DND-41 (cell line): ENCODE measurements around the gene CEP170B.
"Not testable (repeated sequence)": the region's sequence is repeated elsewhere in the genome, so short reads cannot be mapped to it uniquely, and the experiment has no call there.

Source experiments
- ATAC-seq: fragments of 200-7000 bp; cut with Tn5 transposase; 3 replicates; pipeline ENCODE4 v1.9.1; 2021; ENCODE audit warnings: low read depth; ENCODE audit not compliant: insufficient read depth
- DNase-seq: peaks from one replicate; pipeline ENCODE4 v3.0.0-alpha.2; 2020
- H2AFZ ChIP-seq: 2 replicates; pipeline ENCODE4 v1.6.0; 2012; ENCODE audit warnings: low read depth, low read length
- H3K27ac ChIP-seq: 2 replicates; pipeline ENCODE4 v1.5.1; 2012; ENCODE audit warnings: low read length, inconsistent platforms
- H3K27me3 ChIP-seq: fragments of 200-600 bp; sonication (generic); 2 replicates; pipeline ENCODE4 v1.6.0; 2012; ENCODE audit warnings: low read length, mild to moderate bottlenecking, inconsistent platforms; ENCODE audit not compliant: insufficient read depth, poor library complexity
- H3K36me3 ChIP-seq: 2 replicates; pipeline ENCODE4 v1.5.1; 2012; ENCODE audit warnings: low read length, inconsistent platforms; ENCODE audit not compliant: insufficient read depth
- H3K4me1 ChIP-seq: 2 replicates; pipeline ENCODE4 v1.5.1; 2012; ENCODE audit warnings: mild to moderate bottlenecking, low read length; ENCODE audit not compliant: insufficient read depth
- H3K4me2 ChIP-seq: 2 replicates; pipeline ENCODE4 v1.6.0; 2012; ENCODE audit warnings: mild to moderate bottlenecking, moderate library complexity, low read length, inconsistent platforms; ENCODE audit not compliant: insufficient read depth
- H3K4me3 ChIP-seq, 2 experiments: fragments of 200-600 bp in 1 of 2; shearing (Covaris generic) in 1 of 2; 2 replicates each; pipeline ENCODE4 v1.5.1; 2012 to 2016; ENCODE audit warnings: inconsistent platforms in 2 of 2, low read length in 2 of 2, mild to moderate bottlenecking in 2 of 2, low read depth in 1 of 2, moderate library complexity in 1 of 2
- H3K79me2 ChIP-seq: 2 replicates; pipeline ENCODE4 v1.6.0; 2012; ENCODE audit warnings: low read length, inconsistent platforms; ENCODE audit not compliant: insufficient read depth
- H3K9ac ChIP-seq: 2 replicates; pipeline ENCODE4 v1.6.0; 2012; ENCODE audit warnings: low read depth, mild to moderate bottlenecking, inconsistent platforms, low read length, moderate library complexity
- H3K9me3 ChIP-seq: 2 replicates; pipeline ENCODE4 v1.5.1; 2012; ENCODE audit warnings: low read length, moderate library complexity, mild to moderate bottlenecking, inconsistent platforms; ENCODE audit not compliant: insufficient read depth, severe bottlenecking
- H4K20me1 ChIP-seq: 2 replicates; pipeline ENCODE4 v1.6.0; 2012; ENCODE audit warnings: low read length; ENCODE audit not compliant: insufficient read depth
- EZH2 ChIP-seq: IDR thresholded peaks from 3 replicates; pipeline ENCODE4 v1.6.1; 2012; ENCODE audit warnings: borderline replicate concordance, low read depth, mild to moderate bottlenecking, moderate library complexity, low read length, inconsistent platforms; ENCODE audit not compliant: severe bottlenecking
- TF ChIP-seq, protein P1 (sequence below): IDR thresholded peaks from 2 replicates; pipeline ENCODE4 v1.5.1; 2012; ENCODE audit warnings: borderline replicate concordance, low read length, moderate library complexity, mild to moderate bottlenecking; ENCODE audit not compliant: poor library complexity, severe bottlenecking; ENCODE audit errors: extremely low read depth

The CEP170B gene

GRCh38 chr14:104903990-104904389 is 38.9 kb downstream of the CEP170B start:
- Histone ChIP-seq H3K27ac (no peak overlapping the region), H3K9me3 (no peaks in the 10 kb centered on the region), H2AFZ (no peak overlapping the region), H4K20me1 (no peaks in the 10 kb centered on the region), H3K4me3 (no peak overlapping the region), H3K79me2 (no peaks in the 10 kb centered on the region), H3K27me3 (peaks cover 4% of the 10 kb centered on the region), H3K4me2 (no peak overlapping the region), H3K36me3 (no peaks in the 10 kb centered on the region), H3K4me1 (no peaks in the 10 kb centered on the region), H3K9ac (no peak overlapping the region)
- no peak for DNase-seq
- no peak for ATAC-seq
- TF ChIP-seq, protein P1, sequence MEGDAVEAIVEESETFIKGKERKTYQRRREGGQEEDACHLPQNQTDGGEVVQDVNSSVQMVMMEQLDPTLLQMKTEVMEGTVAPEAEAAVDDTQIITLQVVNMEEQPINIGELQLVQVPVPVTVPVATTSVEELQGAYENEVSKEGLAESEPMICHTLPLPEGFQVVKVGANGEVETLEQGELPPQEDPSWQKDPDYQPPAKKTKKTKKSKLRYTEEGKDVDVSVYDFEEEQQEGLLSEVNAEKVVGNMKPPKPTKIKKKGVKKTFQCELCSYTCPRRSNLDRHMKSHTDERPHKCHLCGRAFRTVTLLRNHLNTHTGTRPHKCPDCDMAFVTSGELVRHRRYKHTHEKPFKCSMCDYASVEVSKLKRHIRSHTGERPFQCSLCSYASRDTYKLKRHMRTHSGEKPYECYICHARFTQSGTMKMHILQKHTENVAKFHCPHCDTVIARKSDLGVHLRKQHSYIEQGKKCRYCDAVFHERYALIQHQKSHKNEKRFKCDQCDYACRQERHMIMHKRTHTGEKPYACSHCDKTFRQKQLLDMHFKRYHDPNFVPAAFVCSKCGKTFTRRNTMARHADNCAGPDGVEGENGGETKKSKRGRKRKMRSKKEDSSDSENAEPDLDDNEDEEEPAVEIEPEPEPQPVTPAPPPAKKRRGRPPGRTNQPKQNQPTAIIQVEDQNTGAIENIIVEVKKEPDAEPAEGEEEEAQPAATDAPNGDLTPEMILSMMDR: no peak

DNA sequence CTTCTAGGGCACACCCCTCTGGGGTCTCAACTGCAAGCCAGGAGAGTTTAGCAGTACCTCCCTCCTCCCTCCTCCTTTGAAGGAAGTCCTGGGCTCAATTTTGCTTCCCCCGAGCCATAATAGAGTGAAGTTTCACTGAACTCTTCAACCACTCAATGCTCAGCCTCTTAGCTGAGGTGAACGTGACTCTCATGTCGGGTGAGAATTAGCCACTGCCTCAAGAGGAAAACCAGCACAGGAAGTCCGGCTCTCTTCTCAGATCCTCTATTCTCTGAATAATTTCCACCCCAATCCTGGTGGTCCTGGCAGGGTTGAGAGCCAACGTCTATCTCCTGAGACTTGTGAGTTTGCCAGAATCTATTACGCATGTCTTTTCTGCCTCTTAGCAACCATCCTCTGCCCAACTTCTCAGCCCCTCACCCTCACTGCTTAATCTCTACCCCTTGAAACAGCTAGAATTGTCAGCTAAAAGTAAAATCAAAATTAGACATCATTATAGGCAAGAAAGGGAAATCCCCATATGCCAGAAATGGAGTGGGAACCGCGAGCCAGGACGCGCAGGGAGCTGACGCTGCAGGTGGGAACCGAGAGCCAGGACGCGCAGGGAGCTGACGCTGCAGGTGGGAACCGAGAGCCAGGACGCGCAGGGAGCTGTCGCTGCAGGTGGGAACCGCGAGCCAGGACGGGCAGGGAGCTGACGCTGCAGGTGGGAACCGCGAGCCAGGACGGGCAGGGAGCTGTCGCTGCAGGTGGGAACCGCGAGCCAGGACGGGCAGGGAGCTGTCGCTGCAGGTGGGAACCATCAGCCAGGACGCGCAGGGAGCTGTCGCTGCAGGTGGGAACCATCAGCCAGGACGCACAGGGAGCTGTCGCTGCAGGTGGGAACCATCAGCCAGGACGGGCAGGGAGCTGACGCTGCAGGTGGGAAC is 39.8 kb downstream of the CEP170B start:
- not testable (repeated sequence) for DNase-seq, H3K4me2 ChIP-seq, H3K27ac ChIP-seq, H3K79me2 ChIP-seq, ATAC-seq, H4K20me1 ChIP-seq, H3K27me3 ChIP-seq, H3K4me3 ChIP-seq, H3K36me3 ChIP-seq, H2AFZ ChIP-seq, H3K9ac ChIP-seq, H3K9me3 ChIP-seq, H3K4me1 ChIP-seq

GRCh38 chr14:104905579-104905933 is 40.5 kb downstream of the CEP170B start:
- DNase-seq, H3K27ac ChIP-seq, H3K79me2 ChIP-seq, H2AFZ ChIP-seq, H3K4me3 ChIP-seq, H3K4me2 ChIP-seq, H3K27me3 ChIP-seq, H4K20me1 ChIP-seq, H3K9ac ChIP-seq, ATAC-seq, H3K9me3 ChIP-seq, H3K4me1 ChIP-seq, H3K36me3 ChIP-seq: not testable (repeated sequence)

- peaks cover 11% of the 10 kb centered on the region for H3K9me3 ChIP-seq
- no peak for TF ChIP-seq EZH2
- TF ChIP-seq, protein P1: no peak
- no peak for ATAC-seq
Measured at GRCh38 chr14:104908303-104908702, 43.2 kb downstream of the CEP170B start.

More at GRCh38 chr14:104908303-104908702, 43.2 kb downstream of the CEP170B start:
- no peak overlapping the region for H3K27ac ChIP-seq
- H2AFZ ChIP-seq: no peak overlapping the region
- H3K4me3 ChIP-seq: no peak overlapping the region
- no peaks in the 10 kb centered on the region for H3K36me3 ChIP-seq
- no peak overlapping the region for H3K4me2 ChIP-seq
- H3K9ac ChIP-seq: no peak overlapping the region
- H3K4me1 ChIP-seq: no peaks in the 10 kb centered on the region
- no peaks in the 10 kb centered on the region for H3K79me2 ChIP-seq
- DNase-seq: no peak
- peaks cover 4% of the 10 kb centered on the region for H3K27me3 ChIP-seq
- H4K20me1 ChIP-seq: no peaks in the 10 kb centered on the region
